GM19463 (cell line): ENCODE results near the gene HECTD4.
"Not testable (repeated sequence)": the region's sequence is repeated elsewhere in the genome, so short reads cannot be mapped to it uniquely, and the experiment has no call there.

Experiments
- ATAC-seq: cut with Tn5 transposase; IDR thresholded peaks from one replicate; pipeline ENCODE4 v1.9.1; 2021; ENCODE audit warnings: mild to moderate bottlenecking, moderate library complexity; ENCODE audit not compliant: unreplicated experiment

HECTD4 gene

DNA sequence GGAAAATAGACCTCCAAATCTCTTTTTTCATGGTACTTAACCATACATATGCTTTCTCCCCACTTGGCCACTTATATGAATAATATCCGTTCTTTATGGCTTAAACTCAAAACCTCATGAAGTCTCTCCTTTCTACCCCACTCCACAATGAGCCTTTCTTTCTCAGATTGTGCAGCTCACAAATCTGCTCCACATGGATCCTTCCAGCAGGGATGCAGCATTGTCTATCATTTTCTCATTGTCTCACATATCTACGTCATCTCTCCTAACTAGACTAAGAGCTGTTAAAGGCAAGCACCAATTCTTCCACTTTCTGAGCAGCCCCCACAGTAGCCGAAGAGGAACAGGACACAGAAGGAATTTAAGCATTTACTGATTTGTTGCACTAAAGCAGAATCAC lies 106.4 kb downstream of the HECTD4 start:
- ATAC-seq = no peak

DNA sequence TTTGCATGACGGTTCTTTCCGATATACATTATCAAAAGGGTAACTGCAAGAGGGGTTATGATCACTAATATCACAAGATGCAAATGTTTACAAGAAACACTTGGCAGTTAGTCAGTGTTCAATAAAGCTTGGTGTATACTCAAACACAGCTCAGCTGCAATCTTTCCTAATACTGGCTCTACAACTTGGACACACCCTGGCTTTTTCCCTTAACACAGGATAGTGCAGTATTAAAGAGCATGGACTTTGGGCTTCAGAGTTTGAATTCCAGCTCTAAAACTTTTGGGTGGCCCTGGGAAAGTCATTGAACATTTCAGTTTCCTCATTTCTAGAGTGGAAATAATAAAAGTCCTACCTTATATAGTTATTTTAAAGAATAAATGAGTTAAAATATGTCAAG lies 107.0 kb downstream of the HECTD4 start:
- ATAC-seq = no peak

DNA sequence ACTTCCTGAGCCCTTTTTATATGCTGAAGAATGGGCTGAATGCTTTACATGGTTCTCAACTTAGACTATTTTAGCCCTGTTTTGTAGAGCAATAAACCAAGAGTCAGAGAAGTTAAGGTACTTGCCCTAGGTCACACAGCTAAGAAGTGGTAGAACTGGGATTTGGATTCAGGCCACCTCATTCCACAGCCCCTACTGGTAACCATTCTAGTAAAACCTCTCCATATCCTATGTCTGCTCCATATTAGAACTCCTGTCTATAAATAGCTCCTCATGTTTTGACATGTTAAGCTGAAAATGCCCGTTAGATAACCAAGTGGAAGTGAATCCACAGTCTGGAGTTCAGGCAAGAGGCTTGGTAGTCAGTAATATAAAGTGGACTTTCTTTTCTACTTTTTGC lies 111.6 kb downstream of the HECTD4 start:
- ATAC-seq = no peak

DNA sequence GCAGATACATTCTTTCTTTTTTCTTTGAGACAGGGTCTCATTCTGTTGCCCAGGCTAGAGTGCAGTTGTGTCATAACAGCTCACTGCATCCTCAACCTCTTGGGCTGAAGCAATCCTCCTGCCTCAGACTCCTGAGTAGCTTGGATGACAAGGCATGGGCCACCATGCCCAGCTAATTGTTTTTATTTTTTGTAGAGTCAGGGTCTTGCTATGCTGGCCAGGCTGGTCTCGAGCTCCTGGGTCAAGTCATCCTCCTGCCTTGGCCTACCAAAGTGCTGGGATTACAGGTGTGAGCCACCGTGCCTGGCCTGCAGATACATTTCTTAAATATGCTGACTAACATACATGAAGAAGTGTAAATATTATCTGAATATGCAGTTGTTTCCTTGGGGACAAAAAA lies 115.8 kb downstream of the HECTD4 start:
- ATAC-seq = no peak

DNA sequence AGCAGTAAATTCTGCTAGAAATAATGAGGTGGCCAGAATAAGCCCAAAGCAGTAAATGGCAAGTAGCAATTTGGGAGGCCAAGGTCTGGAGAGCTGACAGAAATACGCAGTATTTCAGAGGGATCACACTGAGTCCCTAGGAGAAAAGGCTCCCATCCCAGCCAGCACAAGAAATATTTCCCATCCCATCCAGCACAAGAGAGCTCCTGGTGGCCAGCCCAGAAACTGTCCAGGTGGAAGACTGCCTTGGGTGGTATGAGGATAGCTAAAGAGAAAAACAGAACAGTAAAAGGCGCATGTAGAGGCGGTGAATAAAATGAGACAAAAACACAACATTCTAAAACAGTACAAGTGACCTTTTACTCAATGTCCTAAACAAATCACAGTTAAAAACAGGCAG lies 120.7 kb downstream of the HECTD4 start:
- no peak for ATAC-seq

DNA sequence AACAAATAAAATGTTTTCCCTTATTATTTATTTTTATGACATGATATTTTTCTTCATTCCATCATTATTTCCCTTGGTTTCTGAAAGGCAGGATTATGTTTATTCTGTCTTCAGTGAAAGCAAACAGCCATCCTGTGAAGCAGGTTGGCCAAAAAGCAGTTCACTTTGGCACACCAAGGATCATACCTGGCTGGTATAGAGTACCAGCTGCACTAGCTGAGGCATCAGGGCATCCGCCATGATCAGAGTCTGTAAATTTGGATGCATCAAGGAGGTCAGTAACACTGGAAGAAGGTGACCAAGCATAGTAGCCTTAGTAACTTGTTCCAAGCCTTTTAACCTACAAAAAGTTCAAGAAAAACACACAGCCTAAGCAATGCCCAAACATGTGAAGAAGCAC lies 123.3 kb downstream of the HECTD4 start:
- no peak for ATAC-seq

DNA sequence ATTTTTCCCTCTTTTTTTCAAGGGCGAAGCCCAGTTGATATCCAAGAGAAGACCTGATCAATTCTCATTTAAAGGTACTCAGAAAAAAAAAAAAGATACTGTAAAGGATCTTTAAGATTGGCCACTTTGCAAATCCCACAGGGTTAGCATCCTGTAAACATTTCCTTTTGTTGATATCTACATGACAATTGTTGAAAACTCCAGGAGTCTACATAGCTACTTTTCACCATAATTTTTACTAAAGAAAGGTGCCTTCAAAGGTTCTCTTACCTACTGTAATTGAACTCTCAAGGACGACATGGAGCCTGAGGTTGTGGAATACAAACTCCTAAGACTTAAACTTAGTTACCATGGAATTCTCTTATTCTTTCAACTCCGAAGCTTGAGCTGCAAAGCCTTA lies 125.5 kb downstream of the HECTD4 start:
- ATAC-seq = no peak

DNA sequence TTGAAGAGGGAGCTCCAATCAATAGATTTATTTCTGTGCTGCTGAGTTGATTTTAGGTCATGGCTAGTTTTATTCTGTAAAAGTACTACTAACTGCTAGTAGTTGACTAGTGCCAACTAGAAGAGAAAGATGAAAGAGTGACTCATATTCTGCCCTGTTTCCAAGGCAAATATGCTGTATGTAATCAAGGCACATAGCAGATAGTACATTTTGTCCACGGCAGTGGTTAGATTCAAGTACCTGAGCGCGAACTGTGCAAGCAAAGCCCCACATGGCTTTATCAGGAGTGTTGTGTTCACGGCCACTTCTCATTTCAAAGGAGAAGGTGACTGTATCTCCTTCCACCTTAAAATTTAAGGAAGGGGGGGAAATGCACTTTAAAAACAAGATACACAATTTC lies 130.0 kb downstream of the HECTD4 start:
- ATAC-seq = no peak

DNA sequence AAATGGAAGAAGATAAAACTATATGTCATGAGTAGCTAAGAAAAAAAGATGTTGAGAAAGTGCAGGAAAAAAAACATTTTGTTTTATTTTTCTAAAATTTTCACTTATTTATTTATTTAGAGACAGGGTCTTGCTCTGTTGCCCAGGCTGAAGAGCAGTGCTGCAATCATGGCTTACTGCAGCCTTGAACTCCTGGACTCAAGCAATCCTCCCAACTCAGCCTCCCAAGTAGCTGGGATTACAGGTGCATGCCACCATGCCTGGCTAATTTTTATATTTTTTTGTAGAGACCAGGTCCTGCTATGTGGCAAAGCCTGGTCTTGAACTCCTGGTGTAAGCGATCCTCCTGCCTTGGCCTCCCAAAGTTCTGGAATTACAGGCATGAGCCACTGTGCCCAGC lies 137.3 kb downstream of the HECTD4 start:
- ATAC-seq = not testable (repeated sequence)

DNA sequence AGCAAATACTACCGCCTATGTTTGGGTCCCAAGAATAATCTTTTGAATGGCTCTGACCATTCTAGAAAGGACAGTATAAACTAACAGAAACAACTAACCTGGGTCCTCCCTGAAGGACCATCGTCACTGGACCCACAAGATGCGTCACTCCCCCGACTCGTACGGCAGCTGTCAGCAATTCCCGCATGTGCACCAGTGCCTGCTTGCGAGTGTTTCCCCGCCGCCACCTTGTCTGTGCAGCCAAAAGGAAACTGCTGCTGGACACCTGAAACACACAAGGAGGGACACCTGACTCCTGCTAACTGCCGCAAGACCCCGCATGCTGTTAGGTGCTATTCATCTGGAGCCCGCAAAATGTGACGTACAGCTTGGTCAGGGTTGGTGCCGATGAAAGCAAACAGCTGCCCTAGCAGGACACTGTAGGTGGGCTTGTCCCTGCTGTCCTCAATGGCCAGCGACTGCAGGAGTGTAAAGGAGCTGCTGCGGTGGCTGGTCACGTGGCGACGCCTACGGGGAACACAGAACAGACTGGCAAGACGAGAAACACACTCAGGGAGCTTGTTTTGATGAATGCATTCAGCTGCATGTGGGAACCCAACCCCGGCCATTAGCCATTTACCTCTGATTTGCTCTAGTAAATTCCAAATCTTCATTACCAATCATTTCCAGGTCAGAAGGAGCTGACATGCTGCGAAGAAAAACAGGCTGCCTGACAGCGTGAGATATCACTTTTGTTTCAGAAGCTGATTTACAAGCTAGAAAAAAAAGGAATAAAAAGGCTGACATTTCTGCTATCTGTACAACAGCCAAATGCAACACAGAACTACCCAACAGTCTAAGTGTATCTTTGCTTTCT lies 138.7 kb downstream of the HECTD4 start:
- no peak for ATAC-seq

DNA sequence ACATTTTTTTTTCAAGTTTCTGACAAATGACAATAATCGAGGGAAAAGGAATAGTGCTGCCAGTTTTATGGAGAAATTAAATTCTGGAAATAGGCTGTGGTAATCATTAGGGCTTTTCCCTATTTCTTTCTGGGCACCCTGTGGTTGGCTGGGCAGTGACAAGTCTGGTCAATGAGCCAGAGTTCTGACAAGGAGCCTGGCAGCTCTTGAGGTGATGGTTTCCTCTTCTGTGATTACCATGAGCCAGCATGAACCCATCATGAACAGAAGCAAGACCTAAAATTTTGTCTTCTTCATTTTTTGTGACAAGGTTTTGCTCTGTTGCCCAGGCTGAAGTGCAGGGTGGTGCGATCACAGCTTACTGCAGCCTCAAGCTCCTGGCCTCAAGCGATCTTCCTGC lies 141.1 kb downstream of the HECTD4 start:
- no peak for ATAC-seq

DNA sequence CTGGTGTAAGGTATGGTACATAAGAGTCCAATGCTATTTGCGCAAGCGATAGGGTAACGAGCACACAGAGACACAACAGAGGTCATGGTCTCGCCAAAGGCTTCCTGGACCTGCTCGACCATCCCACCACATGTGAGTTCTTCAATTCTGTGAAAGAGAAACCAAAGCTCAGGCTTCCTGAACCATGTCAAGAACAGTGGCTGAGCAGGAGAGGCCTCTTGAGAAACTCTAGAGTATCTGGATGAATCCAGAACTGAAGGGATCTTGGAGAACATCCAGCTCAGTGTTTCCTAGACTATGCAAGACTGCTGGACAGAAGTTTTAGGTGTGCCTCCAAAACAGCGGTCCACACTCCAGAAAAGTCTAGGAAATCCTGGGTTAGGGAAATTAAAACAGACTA lies 142.3 kb downstream of the HECTD4 start:
- ATAC-seq = no peak

DNA sequence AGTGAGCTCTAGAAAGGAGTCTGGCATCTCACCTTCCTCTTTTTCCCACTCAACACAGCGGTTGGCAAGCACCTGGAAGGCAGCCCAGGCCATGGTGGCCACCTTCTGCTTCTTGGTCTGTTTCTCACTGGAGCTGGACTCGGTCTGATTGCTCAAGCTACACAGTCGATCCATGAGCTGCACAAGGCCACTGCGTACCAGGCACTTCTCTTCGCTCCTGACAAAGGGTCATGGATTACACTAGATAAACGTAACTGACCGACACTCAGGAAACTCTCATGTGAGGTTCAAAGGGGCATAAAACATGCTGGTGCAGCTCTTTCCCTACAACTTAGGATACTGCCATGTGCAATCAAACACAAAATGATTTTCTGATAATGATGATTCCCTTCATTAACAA lies 143.2 kb downstream of the HECTD4 start:
- ATAC-seq = no peak

DNA sequence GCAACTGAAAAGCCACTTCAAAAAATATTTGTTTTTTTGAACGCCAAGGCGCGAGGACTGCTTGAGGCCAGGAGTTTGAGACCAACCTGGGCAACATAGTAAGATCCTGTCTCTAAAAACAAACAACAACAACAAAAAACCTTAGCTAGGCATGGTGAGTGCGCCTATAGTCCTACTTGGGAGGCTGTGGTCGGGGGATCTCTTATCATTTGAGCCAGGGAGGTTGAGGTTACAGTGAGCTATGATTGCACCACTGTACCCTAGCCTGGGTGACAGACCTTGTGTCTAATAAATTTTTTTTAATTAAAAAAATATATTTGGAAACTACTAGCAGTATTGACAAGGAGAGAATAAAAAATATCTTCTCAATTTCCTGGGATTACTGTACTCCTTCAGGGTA lies 143.8 kb downstream of the HECTD4 start:
- no peak for ATAC-seq

DNA sequence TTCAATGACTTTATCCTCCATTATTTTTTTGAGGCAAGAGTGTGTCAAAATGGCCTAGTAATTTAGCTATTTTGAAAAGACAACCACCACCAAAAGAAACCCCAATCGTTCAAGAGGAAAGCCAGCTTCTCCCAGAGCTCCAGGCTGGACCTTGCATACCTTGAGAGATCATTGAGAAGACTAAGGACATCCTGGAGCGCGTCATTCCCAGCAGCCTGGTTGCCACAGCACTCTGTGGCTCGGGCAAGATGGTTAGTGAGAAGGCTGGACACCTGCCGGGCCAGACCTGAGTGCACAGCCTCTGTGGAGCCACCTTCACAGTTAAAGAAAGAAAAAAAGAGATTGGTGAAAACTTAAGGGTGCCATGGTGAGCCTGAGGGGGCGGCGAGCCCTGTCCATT lies 145.4 kb downstream of the HECTD4 start:
- ATAC-seq = no peak

DNA sequence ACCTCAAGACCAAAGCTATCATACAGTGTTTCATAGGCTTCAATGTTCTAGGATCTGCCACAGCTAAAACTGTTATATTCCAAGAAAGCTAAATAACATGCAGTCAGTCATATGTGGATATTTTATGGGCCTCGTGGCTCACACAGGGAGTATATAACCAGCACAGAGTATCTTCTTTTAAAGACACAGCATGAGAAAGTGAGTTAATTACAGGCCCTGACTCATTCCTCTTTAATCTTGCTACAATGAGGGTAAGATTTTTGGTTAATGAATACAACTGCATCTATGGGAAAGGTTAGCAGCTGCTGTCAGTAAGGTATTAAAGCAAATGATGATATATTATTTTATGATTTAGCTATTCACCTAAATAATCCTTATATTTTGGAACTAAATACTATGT lies 145.8 kb downstream of the HECTD4 start:
- ATAC-seq = no peak

DNA sequence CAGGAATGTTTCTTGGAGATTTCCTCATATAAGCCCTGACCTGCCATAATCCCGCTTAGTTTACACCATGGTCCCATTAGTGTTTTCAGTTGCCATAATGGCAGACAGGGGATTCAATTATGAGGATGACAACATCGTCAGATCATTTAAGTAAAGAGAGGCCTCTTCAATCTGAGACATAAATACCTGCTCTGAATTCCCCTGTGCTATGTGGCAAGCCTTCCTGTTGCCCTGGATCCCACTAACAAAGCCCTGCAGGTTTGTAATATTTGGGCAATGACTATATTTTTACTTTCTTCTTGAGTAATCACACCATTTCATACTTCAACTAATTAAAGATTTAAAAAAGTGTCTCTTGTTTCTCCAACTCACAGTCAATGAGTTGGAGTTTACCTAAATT lies 147.9 kb downstream of the HECTD4 start:
- no peak for ATAC-seq

DNA sequence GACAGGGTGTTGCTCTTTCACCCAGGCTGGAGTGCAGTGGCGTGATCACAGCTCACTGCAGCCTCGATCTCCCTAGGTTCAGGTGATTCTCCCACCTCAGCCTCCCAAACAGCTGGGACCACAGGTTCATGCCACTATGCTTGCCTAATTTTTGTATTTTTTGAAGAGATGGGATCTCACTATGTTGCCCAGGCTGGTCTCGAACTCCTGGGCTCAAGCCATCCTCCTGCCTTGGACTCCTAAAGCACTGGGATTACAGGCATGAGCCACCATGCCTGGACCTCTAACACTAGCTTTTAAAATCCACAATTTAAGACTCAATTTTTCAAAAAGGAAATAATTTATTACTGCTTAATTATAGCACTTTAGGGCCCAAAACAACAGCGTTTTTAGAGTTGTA lies 149.0 kb downstream of the HECTD4 start:
- no peak for ATAC-seq

DNA sequence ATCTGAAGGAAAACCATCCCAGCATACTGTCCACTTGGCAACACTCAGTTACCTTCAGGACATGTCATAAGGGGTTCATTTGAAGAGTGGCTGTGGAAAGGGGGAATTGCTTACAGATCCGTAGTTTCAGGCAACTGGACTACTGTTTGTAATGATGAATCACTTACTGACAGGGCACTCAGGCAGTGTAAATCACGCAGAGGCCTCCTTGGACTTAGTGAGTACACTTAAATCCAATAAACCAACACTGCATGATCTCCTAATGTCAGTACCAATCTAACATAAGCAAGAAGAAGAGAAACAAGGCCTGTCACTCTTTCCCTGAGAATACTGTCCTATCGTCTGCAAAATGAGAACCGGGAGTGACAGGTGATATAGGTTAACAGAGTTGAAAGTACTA lies 152.1 kb downstream of the HECTD4 start:
- ATAC-seq = no peak

DNA sequence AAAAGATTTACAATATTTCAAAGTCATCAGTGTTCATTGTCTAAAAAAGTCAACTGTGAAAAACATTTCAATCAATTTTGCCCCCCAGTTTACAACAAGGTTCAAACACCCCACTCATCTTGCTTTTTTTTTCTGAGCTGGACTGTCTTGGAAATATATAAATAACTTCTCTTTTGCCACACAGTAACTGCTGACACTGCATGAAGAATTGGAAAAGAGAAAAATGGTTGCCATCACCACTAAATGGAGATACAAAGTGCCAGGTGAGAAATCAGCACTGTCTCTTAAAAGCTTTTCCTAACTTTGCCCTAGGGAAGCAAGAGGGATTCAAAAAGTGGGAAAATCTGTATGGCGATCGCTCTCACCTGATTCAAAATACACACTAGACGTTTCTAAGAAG lies 155.5 kb downstream of the HECTD4 start:
- ATAC-seq = no peak

DNA sequence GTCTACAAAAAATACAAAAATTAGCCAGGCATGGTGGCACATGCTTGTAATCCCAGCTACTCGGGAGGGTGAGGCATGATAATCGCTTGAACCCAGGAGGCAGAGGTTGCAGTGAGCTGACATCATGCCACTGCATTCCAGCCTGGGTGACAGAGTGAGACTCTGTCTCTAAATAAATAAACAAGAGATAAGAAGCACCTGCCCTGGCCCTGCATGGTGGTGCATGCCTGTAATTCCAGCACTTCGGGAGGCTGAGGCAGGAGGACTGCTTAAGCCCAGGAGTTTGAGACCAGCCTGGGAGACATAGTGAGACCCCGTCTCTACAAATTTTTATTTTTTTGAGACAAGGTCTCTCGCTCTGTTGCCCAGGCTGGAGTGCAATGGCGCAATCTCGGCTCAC lies 161.6 kb downstream of the HECTD4 start:
- not testable (repeated sequence) for ATAC-seq

DNA sequence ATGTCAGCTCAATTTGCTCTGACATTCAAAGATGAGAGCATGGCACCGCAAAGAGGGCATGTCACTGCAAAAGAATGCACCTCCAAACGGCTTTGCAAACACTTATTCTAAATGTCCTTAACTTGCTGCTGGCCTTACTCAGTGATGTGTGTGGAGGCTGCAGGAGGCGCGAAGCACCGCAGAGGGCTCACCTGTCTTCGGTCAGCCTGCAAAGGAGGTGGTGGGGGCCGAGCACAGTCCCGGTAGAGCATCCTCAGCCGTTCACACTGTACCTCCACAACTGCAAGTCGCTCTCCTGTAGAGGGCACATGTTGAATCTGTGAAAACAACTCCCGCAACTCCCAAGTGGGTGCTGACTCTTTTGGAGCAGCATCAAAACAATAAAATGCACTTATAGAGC lies 163.0 kb downstream of the HECTD4 start:
- no peak for ATAC-seq

DNA sequence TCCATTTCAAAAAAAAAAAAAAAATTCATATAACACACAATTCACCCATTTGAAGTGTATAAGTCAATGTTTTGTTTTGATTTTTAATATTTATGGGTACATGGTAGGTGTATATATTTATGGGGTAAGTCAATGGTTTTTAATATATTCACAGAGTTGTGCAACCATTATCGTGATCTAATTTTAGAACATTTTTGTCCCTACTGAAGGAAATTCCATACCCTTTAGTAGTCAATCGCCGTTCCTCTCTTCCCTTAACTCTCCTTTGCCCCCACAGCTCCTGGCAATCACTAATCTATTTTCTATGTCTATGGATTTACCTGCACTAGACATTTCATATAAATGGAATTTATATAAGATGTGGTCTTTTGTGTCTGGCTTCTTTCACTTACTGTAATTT lies 164.1 kb downstream of the HECTD4 start:
- ATAC-seq = no peak
